ENCODE data around the gene LAPTM5. TPM values are rescaled to one million over a fixed set of nuclear protein-coding genes. Genes with fewer than 3 reads are reported as not detected.

LAPTM5 gene
- total RNA-seq, 4 donors from 2014 or later: 8.9 to 75.4 (median 40.4) TPM

DNA sequence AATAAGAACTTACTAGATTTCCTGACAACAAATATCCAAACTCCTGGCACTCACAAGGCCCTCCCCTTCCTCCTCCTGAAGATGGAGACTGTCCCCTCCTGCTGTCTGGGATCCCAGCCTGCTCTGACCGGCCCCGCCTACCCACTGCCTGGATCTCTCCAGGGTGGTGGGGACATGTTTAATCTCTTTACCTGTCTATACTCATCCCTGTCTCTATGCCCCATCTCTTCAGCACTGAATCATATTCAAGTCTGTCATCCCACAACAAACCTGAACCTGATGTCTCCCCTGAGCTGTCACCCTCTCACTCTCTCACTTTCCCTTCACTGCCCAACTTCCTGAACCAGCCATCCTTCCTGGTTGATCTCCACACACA lies 56.3 kb downstream of the LAPTM5 start:
- H3K27me3 ChIP-seq: no peaks in the 10 kb centered on the region
- H3K4me3 ChIP-seq: no peak overlapping the region
- no peaks in the 10 kb centered on the region for H3K9me3 ChIP-seq
- ATAC-seq: no peak
- H3K27ac ChIP-seq: peak overlapping the region in 1 of 4 donors; percentile 46
- peaks cover 0 to 62% (median 14%) of the 10 kb centered on the region in 3 donors for H3K4me1 ChIP-seq
- 62 to 81% methylated on average over 2 of the region's 2 CpGs for WGBS, 2 donors (ENCODE audit: low coverage in 1 of 2)
- TF ChIP-seq EP300 (IDR thresholded peaks at IDR 0.05) (no peak), POLR2A (IDR thresholded peaks at IDR 0.05) (no peak), POLR2AphosphoS5 (IDR thresholded peaks at IDR 0.05) (no peak)
- TF ChIP-seq, protein P1, sequence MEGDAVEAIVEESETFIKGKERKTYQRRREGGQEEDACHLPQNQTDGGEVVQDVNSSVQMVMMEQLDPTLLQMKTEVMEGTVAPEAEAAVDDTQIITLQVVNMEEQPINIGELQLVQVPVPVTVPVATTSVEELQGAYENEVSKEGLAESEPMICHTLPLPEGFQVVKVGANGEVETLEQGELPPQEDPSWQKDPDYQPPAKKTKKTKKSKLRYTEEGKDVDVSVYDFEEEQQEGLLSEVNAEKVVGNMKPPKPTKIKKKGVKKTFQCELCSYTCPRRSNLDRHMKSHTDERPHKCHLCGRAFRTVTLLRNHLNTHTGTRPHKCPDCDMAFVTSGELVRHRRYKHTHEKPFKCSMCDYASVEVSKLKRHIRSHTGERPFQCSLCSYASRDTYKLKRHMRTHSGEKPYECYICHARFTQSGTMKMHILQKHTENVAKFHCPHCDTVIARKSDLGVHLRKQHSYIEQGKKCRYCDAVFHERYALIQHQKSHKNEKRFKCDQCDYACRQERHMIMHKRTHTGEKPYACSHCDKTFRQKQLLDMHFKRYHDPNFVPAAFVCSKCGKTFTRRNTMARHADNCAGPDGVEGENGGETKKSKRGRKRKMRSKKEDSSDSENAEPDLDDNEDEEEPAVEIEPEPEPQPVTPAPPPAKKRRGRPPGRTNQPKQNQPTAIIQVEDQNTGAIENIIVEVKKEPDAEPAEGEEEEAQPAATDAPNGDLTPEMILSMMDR (IDR thresholded peaks at IDR 0.05): no peak
- H3K36me3 ChIP-seq: no peaks in the 10 kb centered on the region

DNA sequence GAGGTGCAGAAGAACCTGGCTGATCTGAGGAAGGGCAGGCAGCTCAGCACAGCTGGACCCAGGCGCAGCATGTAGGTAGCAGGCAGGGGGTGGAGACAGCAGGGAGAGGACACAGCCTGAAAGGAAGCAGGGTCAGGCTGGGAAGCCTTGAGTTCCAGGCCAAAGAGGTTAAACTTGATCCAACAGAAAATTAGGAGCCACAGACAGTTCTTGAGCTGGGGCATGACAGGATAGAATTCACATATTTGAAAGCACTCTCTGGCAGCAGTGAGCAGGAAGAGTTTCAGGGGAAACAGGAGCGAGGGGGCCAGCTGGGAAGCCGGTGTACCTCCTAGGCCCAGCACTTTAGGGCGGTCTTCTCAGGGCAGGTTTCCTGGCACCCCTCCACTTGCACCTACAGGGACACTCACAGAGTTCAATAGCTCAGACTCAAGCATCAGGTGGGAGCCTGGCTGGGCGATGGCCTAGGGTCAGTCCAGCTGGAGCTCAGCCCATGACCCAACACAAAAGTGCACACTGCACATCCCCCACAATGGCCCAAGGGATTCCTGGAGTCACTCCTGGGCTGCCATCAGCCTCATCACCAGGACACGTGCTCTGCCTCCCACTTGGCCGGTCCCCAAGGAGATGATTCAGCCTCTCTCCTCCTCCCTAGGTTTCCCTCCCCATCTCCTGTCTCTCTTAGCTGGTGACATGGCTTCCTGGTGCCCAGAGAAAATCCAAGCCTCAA lies 56.9 kb downstream of the LAPTM5 start:
- no peak overlapping the region for H3K4me3 ChIP-seq
- H3K27ac ChIP-seq: peak overlapping the region in 1 of 4 donors; percentile 46
- no peaks in the 10 kb centered on the region for H3K36me3 ChIP-seq
- no peaks in the 10 kb centered on the region for H3K9me3 ChIP-seq
- H3K27me3 ChIP-seq: no peaks in the 10 kb centered on the region
- H3K4me1 ChIP-seq: peaks cover 0 to 56% (median 14%) of the 10 kb centered on the region in 3 donors
- WGBS, 2 donors (ENCODE audit: low coverage in 1 of 2): 36 to 100% methylated on average over 3 to 4 of the region's 7 CpGs
- ATAC-seq: peak; percentile 69
- TF ChIP-seq POLR2AphosphoS5 (IDR thresholded peaks at IDR 0.05) (peak; percentile 42), EP300 (IDR thresholded peaks at IDR 0.05) (no peak)
- TF ChIP-seq, protein P1 (IDR thresholded peaks at IDR 0.05): no peak

GRCh38 chr1:30699762-30700161 lies 57.8 kb downstream of the LAPTM5 start:
- ATAC-seq: no peak
- Histone ChIP-seq H3K9me3 (no peaks in the 10 kb centered on the region), H3K27ac (no peak overlapping the region), H3K27me3 (no peaks in the 10 kb centered on the region), H3K4me3 (no peak overlapping the region), H3K36me3 (no peaks in the 10 kb centered on the region), H3K4me1 (peaks cover 0 to 53% (median 12%) of the 10 kb centered on the region in 3 donors)
- TF ChIP-seq EP300 (IDR thresholded peaks at IDR 0.05): no peak
- TF ChIP-seq POLR2A (IDR thresholded peaks at IDR 0.05): no peak
- TF ChIP-seq, protein P1 (IDR thresholded peaks at IDR 0.05): no peak
- TF ChIP-seq POLR2AphosphoS5 (IDR thresholded peaks at IDR 0.05): no peak
- WGBS, 2 donors (ENCODE audit: low coverage in 1 of 2): 84 to 100% methylated on average over 1 of the region's 1 CpG

DNA sequence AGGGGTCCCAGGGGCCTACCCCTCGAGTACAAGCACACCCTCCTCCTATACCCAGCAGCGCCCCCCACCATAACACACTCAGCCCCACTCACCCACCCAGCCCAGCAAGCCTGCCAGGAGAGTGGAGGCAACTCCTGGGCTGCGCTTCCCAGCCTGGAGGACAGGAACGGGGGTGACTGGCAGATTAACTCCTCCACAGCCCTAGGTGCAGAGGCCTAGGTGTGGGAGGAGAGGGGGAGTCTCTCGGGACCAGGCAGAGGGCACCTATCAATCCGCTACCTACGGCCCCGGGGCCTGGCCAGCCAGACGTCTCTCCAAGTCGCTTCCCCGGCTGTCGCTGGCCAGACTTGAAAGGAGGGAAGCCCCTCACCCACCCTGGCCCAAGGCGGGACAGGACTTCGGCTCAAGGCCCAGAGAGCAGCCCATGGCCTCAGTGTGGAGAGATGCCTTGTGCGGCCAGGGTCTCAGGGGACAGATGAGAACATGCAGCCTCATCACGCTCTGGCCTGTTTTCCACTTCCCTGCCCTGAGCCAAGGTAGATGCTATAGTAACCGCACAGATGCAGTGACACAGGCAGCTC lies 59.1 kb downstream of the LAPTM5 start:
- TF ChIP-seq EP300 (IDR thresholded peaks at IDR 0.05): no peak
- no peak for TF ChIP-seq POLR2AphosphoS5 (IDR thresholded peaks at IDR 0.05)
- TF ChIP-seq, protein P1 (IDR thresholded peaks at IDR 0.05): no peak
- TF ChIP-seq POLR2A (IDR thresholded peaks at IDR 0.05): no peak
- Histone ChIP-seq H3K27me3 (no peaks in the 10 kb centered on the region), H3K27ac (peak overlapping the region in 3 of 4 donors; percentile 35 to 59 (median 47)), H3K4me3 (no peak overlapping the region), H3K9me3 (no peaks in the 10 kb centered on the region), H3K4me1 (peaks cover 0 to 53% (median 6%) of the 10 kb centered on the region in 3 donors), H3K36me3 (no peaks in the 10 kb centered on the region)
- no peak for ATAC-seq
- no CpG with 5 or more reads among the region's 17 CpGs for WGBS, 2 donors (ENCODE audit: low coverage in 1 of 2)

All from gastroesophageal sphincter (tissue), 4 donors.